ENCODE data around the gene OR10V1. TPM values are rescaled to one million over a fixed set of nuclear protein-coding genes. Genes with fewer than 3 reads are reported as not detected.
A peak's percentile ranks its signal among the peaks of the same experiment; 100 is the strongest.

The OR10V1 gene
- total RNA-seq (2014; rRNA removed; shearing (Covaris generic)), result not detected in 2 replicates
- not detected in 2 replicates for polyA plus RNA-seq (2015; cell fraction: cytosol; rRNA removed)
- not detected in 2 replicates for polyA plus RNA-seq (2015; cell fraction: nucleus; rRNA removed)

- DNase-seq (ENCODE audit: low read depth), result no peak
Observed at GRCh38 chr11:59713745-59714144, at the start of gene OR10V1. TSS of gene OR10V1 (minus strand) at chr11:59713845. CDS start at chr11:59713845, 0 bp downstream.

- no peak for DNase-seq (ENCODE audit: low read depth)
Observed at GRCh38 chr11:59761993-59762392, 48.3 kb upstream of the OR10V1 start.

- DNase-seq (ENCODE audit: low read depth), result no peak
Observed at GRCh38 chr11:59760771-59761170, 47.1 kb upstream of the OR10V1 start.

GRCh38 chr11:59759900-59760299 is 46.3 kb upstream of the OR10V1 start:
- DNase-seq (ENCODE audit: low read depth), result no peak

- DNase-seq (ENCODE audit: low read depth), result no peak
Observed at GRCh38 chr11:59758401-59759037, 44.9 kb upstream of the OR10V1 start.

- DNase-seq (ENCODE audit: low read depth), result peak; percentile 46
Observed at GRCh38 chr11:59756845-59757244, 43.2 kb upstream of the OR10V1 start.

GRCh38 chr11:59756558-59756840 is 42.9 kb upstream of the OR10V1 start:
- DNase-seq (ENCODE audit: low read depth), result no peak

GRCh38 chr11:59755701-59756557 is 42.3 kb upstream of the OR10V1 start:
- peak; percentile 80 for DNase-seq (ENCODE audit: low read depth)

GRCh38 chr11:59754859-59755700 is 41.4 kb upstream of the OR10V1 start, which contains the start of gene STX3:
TSS of gene STX3 (plus strand) at chr11:59755376. CDS start at chr11:59755606, 230 bp downstream.
- DNase-seq (ENCODE audit: low read depth), result peak; percentile 86

- no peak for DNase-seq (ENCODE audit: low read depth)
Observed at GRCh38 chr11:59754494-59754858, 40.8 kb upstream of the OR10V1 start.

- DNase-seq (ENCODE audit: low read depth), result peak; percentile 76
Observed at GRCh38 chr11:59753650-59754493, 40.2 kb upstream of the OR10V1 start.

GRCh38 chr11:59746111-59746510 is 32.5 kb upstream of the OR10V1 start:
- DNase-seq (ENCODE audit: low read depth), result no peak

- no peak for DNase-seq (ENCODE audit: low read depth)
Observed at GRCh38 chr11:59730896-59731565, 17.4 kb upstream of the OR10V1 start.

- DNase-seq (ENCODE audit: low read depth), result no peak
Observed at GRCh38 chr11:59729834-59730233, 16.2 kb upstream of the OR10V1 start.

- DNase-seq (ENCODE audit: low read depth), result peak; percentile 58
Observed at GRCh38 chr11:59728913-59729312, 15.3 kb upstream of the OR10V1 start.

- no peak for DNase-seq (ENCODE audit: low read depth)
Observed at GRCh38 chr11:59728154-59728553, 14.5 kb upstream of the OR10V1 start.

- no peak for DNase-seq (ENCODE audit: low read depth)
Observed at GRCh38 chr11:59727426-59727825, 13.8 kb upstream of the OR10V1 start.

- DNase-seq (ENCODE audit: low read depth), result no peak
Observed at GRCh38 chr11:59724066-59724465, 10.4 kb upstream of the OR10V1 start.

- no peak for DNase-seq (ENCODE audit: low read depth)
Observed at GRCh38 chr11:59719556-59719955, 5.9 kb upstream of the OR10V1 start.

GRCh38 chr11:59716051-59716450 is 2.4 kb upstream of the OR10V1 start:
- DNase-seq (ENCODE audit: low read depth), result no peak
